Fibroblast of skin of right quadriceps (primary cell): ENCODE measurements around the gene KCNE1.
"Not testable (repeated sequence)": the region's sequence is repeated elsewhere in the genome, so short reads cannot be mapped to it uniquely, and the experiment has no call there.

Experiments used
- DNase-seq: peaks from one replicate; pipeline ENCODE4 v3.0.0-alpha.2; 2013

The KCNE1 gene

DNA sequence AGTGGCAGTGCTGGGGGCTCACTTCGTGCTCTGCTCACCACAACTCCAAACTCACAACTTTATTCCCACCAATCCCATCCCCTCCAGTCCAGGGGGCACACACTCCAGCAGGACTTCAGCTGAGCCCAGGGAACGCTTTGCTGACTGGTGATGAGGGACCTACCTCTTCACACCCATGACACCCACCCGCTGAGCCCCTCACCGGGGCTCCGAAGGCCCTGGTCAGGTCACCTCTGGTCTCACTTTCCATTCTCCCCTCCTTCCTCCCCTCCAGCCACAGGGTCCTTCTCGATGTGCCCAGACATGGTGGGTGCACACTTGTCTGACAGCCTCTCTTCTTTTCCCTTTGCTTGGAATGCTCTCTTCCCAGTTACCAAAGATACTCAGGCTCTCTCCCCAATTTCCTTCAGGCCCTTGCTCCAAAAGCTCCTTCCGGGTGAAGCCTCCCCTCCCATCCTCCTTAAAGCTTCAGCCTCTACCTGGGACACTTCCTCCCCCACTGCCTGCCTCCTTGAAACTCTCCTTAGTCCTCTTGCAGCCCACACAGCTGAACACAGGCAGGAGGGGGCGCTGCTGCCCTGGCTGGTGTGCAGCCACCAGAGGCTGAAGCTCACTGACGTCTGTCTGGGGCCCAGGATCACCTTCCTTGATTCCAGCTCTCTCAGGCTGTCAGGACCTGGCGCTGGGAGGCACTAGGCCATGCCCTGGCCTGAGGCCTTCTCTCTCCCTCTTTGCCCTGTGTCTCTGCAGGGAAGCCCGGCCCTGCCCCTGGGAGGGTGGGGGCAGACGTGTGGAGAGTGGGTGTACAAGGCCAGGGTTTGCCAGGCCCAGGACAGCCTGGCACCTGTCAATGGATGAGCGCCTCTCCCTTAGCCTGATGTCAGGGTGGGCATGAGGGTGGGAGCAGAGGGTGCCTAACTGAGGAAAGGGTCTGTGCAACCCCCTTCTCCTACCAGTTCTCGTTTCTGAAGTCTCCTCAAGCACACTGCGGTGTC lies 1.6 kb downstream of the KCNE1 start:
- peak; percentile 62 for DNase-seq

DNA sequence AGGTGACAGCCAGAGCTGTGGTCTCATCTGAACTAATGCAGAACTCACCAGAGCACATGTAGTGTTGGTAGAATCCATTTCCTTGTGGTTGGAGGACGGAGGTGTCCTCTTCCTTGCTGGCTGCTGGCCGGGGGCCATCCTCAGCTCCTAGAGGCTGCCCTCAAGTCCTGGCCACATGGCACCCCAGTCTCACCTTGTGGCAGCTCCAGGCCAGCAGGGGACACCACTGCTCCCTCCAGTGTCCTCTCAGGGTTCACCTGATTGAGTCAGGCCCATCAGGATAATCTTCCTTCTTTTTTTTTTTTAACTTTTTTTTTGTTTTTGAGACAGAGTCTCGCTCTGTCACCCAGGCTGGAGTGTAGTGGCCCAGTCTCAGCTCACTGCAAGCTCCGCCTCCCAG lies 2.9 kb downstream of the KCNE1 start:
- no peak for DNase-seq

DNA sequence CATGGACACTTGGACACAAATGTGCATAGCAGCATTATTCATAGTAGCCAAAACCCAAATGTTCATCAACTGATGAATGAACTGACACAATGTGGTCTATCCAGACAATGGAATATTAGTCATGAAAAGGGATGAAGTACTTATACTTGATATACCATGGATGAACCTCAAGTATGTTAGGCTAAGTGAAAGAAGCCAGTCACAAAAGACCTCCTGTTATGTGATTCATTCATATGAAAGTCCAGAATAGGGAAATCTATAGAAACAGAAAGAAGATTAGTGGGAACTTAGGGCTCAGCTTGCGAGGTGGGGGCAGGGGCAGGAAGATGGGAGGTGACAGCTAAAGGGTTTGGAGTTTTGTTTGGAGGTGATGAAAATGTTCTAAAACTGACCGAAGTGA lies 7.4 kb downstream of the KCNE1 start:
- DNase-seq, result no peak

DNA sequence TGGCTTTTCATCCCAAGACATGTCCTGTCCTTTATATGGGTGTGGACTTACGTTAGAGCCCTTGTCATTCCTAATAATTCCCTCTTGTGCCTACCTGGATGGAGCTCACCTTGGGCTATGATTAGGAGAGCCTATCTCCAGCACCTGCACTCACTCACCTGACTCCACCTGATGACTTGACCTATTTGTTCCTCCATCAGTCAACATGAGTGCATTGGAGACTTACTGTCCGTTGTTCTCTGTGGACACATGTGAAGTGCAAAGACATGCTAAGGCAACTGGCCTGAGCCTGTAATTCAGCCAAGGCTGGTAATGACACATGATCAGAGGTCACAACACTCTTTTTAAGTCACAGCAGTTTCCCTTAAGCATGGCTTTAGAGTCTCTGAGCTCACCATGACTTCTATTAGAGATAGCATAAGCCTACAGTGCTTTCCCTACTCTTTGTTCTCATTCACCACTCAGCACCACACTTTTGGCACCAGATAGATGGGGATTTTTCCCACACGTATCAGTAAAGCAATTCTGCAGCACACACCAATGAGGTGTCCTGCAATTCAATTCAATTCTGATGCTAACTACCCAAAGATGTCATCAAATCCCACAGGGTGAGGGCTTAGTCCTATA lies 9.4 kb downstream of the KCNE1 start:
- no peak for DNase-seq

DNA sequence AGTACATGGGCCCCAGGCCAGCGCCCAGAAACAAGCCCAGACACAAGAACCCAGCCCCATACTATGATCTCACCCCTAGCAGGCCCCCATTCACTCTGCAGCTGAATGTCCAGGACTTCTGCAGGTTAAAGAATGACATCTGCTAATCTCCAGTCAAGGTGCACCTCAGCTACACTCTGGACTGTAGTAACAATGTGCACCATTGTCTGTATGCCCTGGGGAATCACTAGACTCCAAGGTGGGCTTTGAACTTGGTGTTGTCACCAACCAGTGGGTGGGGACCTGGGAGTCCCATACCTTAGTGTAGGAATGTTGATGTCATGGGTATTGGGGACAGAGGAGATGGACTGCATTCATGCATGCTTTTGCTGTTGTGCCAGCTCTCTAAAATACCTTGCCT lies 10.3 kb downstream of the KCNE1 start:
- DNase-seq, result no peak

DNA sequence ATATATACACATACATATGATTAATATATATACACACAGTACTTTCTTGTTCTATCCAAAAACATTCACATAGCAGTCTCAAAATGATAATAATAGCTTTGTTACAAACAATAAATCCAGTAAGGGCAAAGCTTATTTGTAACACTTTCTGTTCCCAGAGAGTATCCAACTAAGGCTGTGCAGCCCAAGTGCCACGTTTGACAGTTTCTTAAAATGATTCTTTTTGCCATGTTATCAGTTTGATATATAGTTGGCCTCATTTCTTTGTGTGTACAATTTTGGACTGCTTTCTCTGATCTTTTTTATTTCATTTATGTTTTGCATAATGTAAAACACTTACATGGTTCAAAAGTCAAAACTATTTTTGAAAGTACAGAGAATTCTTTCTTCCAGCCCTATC lies 11.8 kb downstream of the KCNE1 start:
- DNase-seq, result no peak

DNA sequence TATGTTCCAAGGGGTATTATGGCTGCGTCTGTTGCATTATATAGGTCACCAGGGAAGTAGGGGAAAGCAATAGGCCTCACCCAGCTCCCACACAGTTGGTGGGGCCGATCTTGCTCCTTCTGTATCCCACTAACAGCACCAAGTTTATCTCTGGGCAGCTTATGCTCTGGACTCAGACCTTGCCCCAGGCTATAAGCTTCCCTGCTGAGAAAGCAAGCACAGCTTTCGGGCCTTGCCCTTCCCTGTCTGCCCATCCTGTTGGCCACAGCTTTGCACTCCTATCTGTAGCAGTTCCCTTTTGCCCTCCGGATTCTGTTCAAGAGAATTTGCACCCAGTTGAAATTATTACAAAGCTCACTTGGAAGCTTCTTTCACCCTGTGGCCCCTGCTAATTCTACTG lies 12.9 kb downstream of the KCNE1 start:
- no peak for DNase-seq

DNA sequence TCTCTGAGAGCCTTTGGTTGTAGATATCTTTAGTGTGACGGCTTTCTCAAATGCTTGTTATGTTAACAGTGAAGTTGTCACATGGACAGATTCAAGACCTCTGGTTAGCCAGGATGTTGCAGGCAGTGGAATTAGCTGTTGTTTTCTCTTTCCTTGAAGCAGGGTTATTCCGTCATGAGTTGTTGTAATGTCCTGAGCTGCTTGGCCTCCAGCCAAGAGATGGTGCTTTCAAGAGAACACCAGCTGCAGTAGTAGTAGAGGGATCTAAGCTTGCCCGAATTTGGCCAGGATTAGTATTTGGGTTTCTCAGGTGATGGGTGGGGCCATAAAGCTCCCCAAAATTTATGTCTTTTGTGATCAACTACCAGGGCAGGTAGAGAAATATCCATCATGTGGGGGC lies 13.4 kb downstream of the KCNE1 start:
- DNase-seq, result no peak

DNA sequence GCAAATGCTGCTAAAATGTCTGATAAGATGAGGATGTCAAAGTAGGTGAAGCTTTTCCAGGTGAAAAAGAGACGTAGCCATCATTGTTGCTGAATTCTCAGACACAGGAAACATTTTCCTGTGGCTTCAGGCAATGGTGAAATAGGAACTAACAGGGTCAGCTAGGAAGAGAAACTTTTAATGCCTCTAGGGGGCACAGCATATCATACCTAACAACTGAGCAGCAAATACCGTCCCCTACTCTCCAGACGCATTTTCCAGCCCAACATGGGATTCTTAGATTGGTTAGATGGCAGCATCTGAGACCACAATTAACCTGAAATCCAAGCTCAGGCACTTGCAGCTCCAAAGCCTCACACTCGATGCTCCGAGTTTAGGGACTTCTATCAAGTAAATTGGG lies 28.2 kb downstream of the KCNE1 start:
- DNase-seq, result not testable (repeated sequence)

DNA sequence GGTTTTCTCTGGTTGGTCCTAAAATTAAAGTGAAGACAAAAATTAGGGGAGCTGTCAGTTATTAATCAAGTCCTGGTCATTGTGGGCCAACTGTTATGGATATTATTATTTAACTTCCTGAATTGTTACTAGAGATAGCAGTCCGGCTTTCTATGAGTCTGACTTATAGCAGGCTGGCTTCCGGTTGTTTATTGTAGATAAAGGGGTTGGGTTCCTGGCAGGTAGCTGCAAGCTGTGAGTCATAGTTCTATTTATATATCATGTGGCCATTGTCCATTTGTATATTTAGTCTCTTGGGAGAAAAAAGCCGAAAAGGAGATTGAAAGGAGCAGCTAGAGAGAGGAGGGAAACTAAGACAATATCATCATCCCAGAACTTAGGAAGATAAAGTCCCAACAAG lies 28.6 kb downstream of the KCNE1 start:
- not testable (repeated sequence) for DNase-seq

DNA sequence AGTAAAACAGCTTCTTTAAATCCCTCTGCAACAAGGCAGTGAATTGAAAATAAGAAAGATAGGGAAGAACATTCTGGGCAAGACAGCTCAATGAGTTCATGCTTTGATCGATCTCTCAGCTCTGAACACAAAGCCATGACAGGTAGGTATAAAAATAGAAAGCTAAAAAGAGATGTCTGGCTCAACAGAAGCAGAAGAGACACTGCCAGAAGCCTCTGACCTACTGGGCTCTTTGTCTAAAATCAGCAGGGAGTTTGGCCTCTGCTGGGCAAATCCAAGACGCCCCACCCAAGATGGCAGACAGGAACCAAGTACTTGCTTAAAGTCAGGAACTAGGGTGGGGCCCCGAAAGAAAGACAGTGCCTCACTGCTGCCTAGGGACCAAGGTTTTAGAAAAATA lies 44.7 kb downstream of the KCNE1 start:
- not testable (repeated sequence) for DNase-seq

DNA sequence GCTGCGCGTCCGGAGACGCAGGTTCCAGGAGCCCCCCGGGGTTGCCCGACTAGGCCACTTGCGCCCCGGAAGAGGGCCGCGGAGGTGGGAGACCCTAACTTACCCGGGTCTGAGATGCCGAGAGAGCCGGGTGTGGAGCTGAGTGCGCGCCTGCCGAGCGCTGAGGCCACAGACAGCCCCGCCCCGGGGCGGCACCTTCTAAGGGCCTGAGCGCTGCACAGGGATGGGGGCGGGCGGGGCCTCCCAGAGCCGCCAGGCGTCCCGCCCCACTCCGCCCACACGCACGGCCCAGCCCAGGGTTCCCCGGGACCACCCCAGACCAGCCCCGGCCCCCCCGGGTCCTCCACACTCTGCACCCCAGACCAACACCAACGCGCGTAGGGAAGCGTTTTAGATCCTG lies 52.6 kb downstream of the KCNE1 start:
- DNase-seq, result not testable (repeated sequence)

DNA sequence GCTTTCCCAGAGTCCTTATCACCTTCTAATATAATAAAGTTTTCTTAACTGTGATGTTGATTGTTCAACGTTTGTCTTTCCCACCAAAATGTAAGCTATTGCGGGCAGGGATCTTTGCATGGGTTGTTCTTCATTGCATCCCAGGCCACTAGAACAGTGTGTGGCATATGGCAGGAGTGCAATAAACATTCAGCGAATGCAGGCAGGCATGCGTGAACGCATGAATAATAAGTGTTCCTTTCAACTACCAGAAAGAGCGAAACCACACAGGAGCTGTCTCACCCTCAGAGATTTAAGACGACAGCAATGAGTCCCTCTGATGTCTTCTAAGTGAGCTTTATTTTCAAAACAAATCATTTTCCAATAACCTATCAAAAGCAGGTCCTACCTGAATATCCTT lies 53.7 kb downstream of the KCNE1 start:
- not testable (repeated sequence) for DNase-seq

DNA sequence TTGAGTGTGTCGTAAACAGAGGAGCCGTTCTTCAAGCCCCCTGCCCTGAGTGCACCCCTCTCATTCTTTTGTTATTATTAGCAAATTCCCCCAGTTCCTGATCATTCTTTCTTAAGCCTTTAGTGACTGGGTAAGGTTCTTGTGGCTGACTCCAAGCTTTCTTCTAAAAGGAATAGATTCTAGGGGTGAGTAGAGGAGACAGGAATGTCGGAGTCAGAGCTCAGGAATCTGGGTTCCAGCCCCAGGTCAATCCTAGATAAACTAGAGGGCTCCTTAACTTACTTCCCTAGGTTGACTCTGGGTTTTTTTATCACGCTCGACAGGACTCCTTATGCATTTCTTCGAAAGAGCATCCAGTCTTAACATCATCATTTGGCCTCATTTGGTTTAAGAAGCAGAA lies 55.8 kb downstream of the KCNE1 start:
- not testable (repeated sequence) for DNase-seq

DNA sequence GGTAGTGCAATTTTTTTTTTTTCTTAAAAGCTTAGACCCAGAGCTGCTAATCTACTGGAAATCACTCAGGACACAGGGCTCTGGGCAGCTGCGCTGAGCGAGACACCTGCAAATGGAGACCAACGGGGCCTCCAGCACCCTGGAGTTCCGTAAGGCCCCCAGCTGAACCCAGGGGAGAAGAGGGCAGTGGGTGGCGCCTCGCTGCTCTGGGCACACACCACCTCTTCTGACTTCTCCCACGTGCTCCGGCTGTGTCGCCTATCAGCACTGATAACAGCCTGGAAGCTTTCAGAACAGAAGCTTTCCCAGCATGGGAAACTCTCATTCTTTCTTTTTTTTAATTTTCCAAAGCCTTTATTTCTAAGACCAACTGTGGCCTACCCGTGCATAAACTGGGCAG lies 56.4 kb downstream of the KCNE1 start:
- DNase-seq, result not testable (repeated sequence)

DNA sequence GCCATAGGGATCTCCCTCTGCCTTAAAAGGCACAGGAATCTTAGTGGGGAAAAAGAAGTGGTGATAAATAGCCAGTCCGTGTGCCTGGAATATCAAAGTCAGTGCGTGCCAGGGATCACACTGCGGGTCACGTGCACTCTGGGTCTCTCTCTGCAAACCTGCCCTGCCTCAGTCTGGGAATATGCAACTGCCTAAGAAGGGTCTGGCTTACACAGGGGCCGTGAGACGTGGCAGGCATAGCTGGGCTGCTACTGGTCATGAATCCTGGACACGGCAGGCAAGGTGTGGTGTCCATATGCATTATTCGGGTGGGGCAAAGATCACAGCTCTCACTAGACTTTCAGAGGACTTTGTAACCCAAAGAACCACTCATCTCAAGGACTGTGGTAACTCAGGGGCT lies 65.0 kb downstream of the KCNE1 start:
- not testable (repeated sequence) for DNase-seq

DNA sequence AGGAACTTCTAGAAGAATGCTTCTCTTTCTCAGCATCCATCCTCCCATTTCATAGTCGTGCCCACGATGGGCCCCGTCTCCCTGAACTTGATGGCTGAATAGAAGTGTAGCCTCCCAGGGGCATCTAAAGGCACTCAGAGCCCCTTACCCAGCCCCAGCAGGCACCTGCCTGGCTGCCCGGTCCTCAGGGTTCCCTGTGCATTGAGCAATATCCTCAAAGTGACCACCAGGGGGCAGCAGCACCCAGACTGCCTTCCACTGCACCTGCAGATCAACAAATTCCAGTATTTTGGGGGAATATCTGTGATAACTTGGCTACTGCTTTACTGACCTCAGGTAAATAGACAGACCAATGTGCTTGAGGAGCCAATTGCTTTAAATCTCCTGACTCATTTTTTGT lies 68.5 kb downstream of the KCNE1 start:
- DNase-seq, result not testable (repeated sequence)

DNA sequence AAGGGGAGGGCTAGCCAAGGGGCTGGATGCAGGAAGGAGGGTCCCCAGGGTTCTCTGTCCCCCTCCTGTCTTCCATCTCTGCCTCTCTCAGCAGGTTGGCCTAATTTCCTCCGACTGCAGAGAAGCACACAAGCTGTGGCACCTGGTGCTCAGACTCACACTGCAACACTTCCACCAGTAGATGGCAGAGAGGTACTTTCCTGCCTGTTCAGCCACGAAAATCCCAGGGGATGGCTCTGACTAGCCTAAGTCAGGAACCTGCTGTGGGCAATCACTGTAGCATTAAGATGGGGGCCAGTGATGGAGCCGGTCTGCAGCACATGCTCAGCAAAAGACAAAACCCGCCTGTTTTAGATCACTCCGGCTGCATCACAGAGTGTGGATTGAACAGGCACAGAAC lies 82.3 kb downstream of the KCNE1 start:
- not testable (repeated sequence) for DNase-seq

DNA sequence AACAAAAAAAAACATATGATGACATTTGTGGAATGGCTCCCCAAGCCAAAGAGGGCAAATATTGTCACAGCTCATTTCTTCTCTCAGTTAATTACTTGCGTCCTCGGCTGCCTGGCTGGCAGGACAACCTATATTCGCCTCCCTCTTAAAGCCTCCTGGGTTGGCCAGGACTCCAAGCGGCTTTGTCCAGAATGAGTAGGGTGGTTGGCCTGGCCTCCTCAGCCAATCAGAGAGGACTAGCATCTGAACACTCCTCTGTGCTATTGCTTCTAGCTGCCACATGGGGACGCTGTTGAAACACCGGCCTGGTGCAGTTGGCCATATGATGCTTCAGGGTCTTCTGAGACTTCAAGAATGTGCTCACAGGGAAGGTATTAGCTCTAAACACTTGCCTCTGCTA lies 83.6 kb downstream of the KCNE1 start:
- DNase-seq, result not testable (repeated sequence)

DNA sequence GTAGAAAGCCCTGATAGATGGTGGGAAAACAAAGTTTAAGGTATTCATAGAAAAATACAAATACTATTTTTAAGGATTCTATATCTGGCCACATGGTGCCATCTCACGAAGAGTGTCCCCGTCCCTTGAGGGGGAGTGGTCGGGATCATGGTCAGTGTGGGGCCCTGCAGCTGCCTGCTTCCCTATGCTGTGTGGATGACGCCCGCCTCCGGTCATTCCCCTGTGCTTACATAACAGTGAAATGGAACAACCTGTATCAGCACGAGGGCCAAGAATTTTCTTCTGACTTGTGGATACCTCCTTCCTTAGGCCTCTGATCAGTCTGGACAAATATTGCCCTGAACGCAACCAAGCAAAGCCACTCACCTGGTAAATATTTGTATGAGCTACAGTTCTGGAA lies 84.7 kb downstream of the KCNE1 start:
- DNase-seq, result not testable (repeated sequence)

DNA sequence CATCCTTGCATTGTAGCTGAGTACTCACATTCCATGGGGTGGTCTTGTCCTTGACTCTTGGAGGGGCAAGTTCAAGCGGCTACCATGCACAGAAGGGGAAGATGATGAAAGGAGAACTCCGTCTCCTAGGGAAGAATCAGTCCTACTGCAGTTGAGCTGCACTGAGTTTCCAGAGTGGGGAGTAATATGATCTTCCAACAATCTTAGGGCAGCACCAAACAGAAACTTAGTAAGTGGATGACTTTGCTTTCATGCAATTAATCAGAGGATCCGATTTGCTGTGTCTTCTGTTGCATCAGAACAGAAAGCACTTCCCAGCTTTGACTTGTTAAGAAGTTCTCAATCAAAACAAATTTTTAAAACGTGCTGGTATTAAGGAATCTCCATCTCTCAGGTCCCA lies 88.2 kb downstream of the KCNE1 start, which contains the start of gene SMIM34:
Gene SMIM34, minus strand, starts transcription at position 147 of the 400 bp plus-strand sequence. Its CDS starts 112 bp downstream, at position 35.
- DNase-seq, result not testable (repeated sequence)

DNA sequence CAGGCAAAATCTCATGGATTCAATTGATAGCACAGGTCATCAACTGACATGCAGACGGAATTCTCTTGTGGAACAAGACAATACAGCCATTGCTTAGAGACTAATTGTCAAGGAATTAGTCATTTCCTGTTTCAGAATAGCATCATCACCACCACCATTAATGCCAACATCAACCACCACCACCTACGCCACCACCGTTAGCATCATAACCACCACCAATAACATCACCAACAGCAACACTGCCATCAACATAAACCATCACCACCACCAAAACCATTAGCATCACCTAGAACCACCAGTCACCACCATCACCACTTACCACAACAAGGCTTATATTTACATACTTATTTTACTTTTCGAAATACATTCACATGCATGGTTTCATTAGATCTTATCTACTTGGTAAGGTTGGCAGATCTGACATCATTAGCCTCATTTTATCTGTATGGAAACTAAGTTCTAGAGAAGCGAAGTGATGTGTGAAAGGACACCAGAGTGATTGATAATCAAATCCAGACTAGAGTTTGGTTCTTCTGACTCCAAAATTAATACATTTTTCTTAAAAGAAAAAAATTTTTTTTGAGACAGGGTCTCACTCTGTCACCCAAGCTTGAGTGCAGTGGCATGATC lies 94.4 kb downstream of the KCNE1 start:
- not testable (repeated sequence) for DNase-seq

DNA sequence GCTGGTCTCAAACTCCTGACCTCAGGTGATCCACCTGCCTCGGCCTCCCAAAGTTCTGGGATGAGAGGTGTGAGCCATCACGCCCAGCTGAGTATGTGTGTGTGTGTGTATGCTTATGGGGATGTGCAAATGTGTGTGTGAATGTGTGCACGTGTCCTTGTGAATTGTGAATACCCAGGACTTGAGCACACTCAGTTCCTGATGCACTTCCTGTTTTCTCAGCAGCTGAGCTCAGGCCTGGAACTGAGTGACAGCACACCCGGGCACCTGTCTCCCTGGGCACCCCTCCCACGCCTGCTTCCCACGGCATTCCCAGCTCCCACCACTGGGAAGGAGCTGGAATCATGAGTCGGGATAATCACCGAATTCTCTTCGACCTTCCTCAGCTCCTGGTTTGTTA lies 104.7 kb downstream of the KCNE1 start:
- DNase-seq, result not testable (repeated sequence)

DNA sequence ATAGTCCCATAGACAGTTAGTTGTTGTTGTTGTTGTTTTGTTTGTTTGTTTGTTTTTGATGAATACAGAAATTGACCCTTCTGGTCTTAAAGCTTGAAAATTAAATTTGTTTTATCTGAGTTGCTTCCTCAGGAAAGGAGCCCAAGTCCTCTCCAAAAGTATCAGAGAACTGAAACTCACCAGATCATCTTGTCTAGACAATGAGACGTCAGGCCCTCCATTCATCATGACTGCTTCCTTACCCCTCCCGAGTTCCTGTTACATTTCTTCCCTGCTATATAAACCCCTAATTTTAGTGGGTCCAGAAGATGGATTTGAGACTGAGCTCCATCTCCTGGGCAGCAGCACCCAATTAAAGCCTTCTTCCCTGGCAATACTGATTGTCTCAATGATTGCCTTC lies 105.3 kb downstream of the KCNE1 start:
- DNase-seq, result not testable (repeated sequence)
